K562 (cell line): ENCODE data around the gene ZNF747. TPM values are rescaled to one million over a fixed set of nuclear protein-coding genes. Genes with fewer than 3 reads are reported as not detected.

Source experiments
- ADNP ChIP-seq: fragments of 200-800 bp; sonication (Bioruptor generic); IDR thresholded peaks from 2 replicates; pipeline ENCODE4 v1.6.1; 2016; ENCODE audit warnings: missing genetic modification characterization, missing compliant biosample characterization
- CEBPB ChIP-seq: fragments of 450-650 bp; IDR thresholded peaks from 2 replicates; pipeline ENCODE4 v1.6.1; 2016; ENCODE audit warnings: missing genetic modification characterization, missing compliant biosample characterization
- FOXA3 ChIP-seq, 2 experiments: fragments of 450-650 bp in 1 of 2; sonication (generic) in 1 of 2; formaldehyde crosslinking; IDR thresholded peaks in 1 of 2; conservative IDR thresholded peaks in 1 of 2; 2 replicates each; pipeline versions ENCODE4 v1.4.0 to v1.8.0; 2020 to 2022; ENCODE audit warnings: mild to moderate bottlenecking in 2 of 2, missing genetic modification reagents in 1 of 2
- HDGF ChIP-seq: fragments of 450-650 bp; IDR thresholded peaks from 2 replicates; pipeline ENCODE4 v1.6.1; 2016
- KDM5B ChIP-seq: fragments of 200-600 bp; sonication (generic); IDR thresholded peaks from 2 replicates; pipeline ENCODE4 v1.6.1; 2012; ENCODE audit warnings: low read depth, mild to moderate bottlenecking, moderate library complexity, low read length, control low read depth, inconsistent platforms; ENCODE audit not compliant: insufficient replicate concordance
- MECOM ChIP-seq: fragments of 250-450 bp; sonication (Bioruptor Pico); IDR thresholded peaks from 2 replicates; pipeline ENCODE4 v1.8.0; 2022; ENCODE audit warnings: inconsistent platforms
- MGA ChIP-seq: fragments of 450-650 bp; IDR thresholded peaks from 2 replicates; pipeline ENCODE4 v1.6.1; 2016; ENCODE audit warnings: mild to moderate bottlenecking, moderate library complexity
- POLR3G ChIP-seq: IDR thresholded peaks from 2 replicates; pipeline ENCODE4 v1.6.1; 2011; ENCODE audit not compliant: insufficient read length, insufficient replicate concordance; ENCODE audit errors: extremely low read depth
- PTRF ChIP-seq: fragments of 450-650 bp; IDR thresholded peaks from 2 replicates; pipeline ENCODE4 v1.6.1; 2016; ENCODE audit warnings: mild to moderate bottlenecking, missing genetic modification characterization, missing compliant biosample characterization
- SAP30 ChIP-seq: fragments of 200-600 bp; sonication (generic); IDR thresholded peaks from 2 replicates; pipeline ENCODE4 v1.6.1; 2012; ENCODE audit warnings: borderline replicate concordance, low read depth, mild to moderate bottlenecking, moderate library complexity, low read length, control low read depth, inconsistent platforms; ENCODE audit not compliant: insufficient read depth, poor library complexity, severe bottlenecking
- SMAD2 ChIP-seq: fragments of 150-350 bp; IDR thresholded peaks from 2 replicates; pipeline ENCODE4 v1.6.1; 2014; ENCODE audit warnings: low read depth, mild to moderate bottlenecking, low read length
- ZNF395 ChIP-seq: fragments of 200-800 bp; sonication (Bioruptor generic); IDR thresholded peaks from 2 replicates; pipeline ENCODE4 v1.6.1; 2017; ENCODE audit warnings: missing genetic modification characterization, missing compliant biosample characterization
- polyA plus RNA-seq, 8 experiments: library from polyadenylated mRNA; depleted of rRNA in 4 of 8; stranded (reverse) in 5 of 8; unstranded in 3 of 8; fragments of >200 nt; fragmentation: Nextera tagmentation in 2 of 8; fragmentation: Illumina TruSeq in 1 of 8; extraction: Ambion mirVana in 2 of 8; extraction: Trizol in 1 of 8; gene quantifications; 2 replicates each; pipeline versions ENCODE4 v1.2.1 to v1.2.3, GENCODE V29; 2011 to 2014; ENCODE audit warnings: inconsistent platforms in 1 of 8, missing spikeins in 1 of 8
- total RNA-seq, 7 experiments: library from RNA; depleted of rRNA in 6 of 7; stranded (reverse); fragments of >200 nt in 6 of 7; fragmentation: Illumina TruSeq in 2 of 7; extraction: Trizol in 2 of 7; gene quantifications; 2 replicates each; pipeline versions ENCODE4 v1.2.1 to v1.2.3, GENCODE V29; 2011 to 2021; ENCODE audit warnings: low replicate concordance in 1 of 7

ZNF747 gene
- total and polyA plus RNA-seq, 9 of the 15 experiments (the other 6 are each of a cell fraction or from before 2014, with no cell fraction given), result 0.14 to 3.3 (median 1.5) TPM

GRCh38 chr16:30535106-30535776 is 583 bp upstream of the ZNF747 start (continued):
- TF ChIP-seq MGA, result peak; percentile 80
- TF ChIP-seq PTRF (tag), result no peak
- TF ChIP-seq SMAD2, result no peak
- no peak for TF ChIP-seq POLR3G
- 0 out of 4 replicates have a peak, but pooled peaks of 1 of the 2 experiments have one; percentile 1 for TF ChIP-seq FOXA3 (CRISPR knock-in tag; conservative IDR thresholded peaks at IDR 0.05 in 1 of 2, IDR thresholded peaks at IDR 0.05 in 1 of 2)
- no peak for TF ChIP-seq CEBPB (tag)
- no peak for TF ChIP-seq ADNP (tag)
- TF ChIP-seq MECOM, result no peak
- peak; percentile 15 for TF ChIP-seq SAP30
- peak; percentile 69; the same call in 1 of the 2 replicates for TF ChIP-seq ZNF395 (CRISPR knock-in tag)
- peak; percentile 9 for TF ChIP-seq KDM5B
- TF ChIP-seq HDGF, result 0 out of 2 replicates have a peak, but pooled peaks have one; percentile 71
